GM10847 (cell line): ENCODE data around the gene RBMS1.

Experiments used
- POLR2A ChIP-seq: IDR thresholded peaks from 2 replicates; pipeline ENCODE4 v1.6.1; 2011; ENCODE audit not compliant: insufficient read length; ENCODE audit errors: extremely low read depth

RBMS1 gene

DNA sequence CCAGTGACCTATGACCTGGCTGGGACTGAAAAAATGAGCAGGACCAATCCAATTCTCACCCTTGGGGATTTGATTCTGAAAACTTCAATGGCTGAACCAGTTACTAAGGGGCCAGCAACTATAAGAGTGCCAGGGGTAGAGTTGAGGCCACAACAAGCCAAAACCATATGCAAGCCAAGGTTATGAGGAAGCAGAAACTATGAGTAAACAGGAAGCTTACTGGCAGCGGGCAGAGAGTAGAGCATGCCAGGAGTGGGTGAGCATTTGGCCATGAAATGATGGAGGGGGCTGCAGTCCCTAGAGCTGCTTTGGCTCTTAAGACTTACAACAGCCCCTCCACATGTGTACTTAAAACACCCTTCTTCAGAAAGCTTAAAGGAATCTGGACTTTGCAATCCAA is 82.4 kb downstream of the RBMS1 start:
- no peak for TF ChIP-seq POLR2A

DNA sequence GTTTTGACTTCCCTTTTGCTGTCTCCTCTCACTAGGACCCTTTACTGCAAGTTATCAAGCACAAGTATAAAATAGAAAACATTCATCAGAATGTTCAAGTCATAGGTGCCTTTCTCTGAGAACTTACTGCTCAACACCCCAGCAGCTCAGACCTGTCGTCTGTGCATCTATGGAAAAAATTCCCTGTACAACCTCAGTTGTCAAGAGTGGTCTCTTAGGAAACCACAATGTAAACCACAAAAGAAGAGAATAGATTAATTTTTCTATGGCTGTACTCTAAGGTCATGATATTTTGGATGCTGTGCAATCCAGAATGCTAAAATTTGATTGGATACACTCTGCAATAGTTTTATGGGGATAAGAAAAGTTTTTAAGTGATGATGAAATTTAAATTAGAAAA is 84.1 kb downstream of the RBMS1 start:
- TF ChIP-seq POLR2A = no peak

DNA sequence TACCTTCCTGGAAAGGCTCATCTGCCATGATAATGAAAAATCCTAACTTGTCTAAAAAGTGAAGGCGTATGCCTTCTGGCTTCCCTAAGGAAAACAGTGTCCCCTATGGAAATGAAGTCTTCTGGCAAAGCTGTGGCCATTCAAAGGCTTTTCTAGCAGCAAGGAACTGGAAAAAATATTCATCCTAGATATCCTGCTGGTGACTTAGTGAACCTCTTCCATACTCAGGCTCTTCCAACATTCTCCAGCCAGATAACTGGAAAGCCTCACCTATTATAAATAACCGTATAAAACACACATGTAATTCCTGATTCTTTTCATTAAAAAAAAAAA is 84.7 kb downstream of the RBMS1 start:
- no peak for TF ChIP-seq POLR2A

DNA sequence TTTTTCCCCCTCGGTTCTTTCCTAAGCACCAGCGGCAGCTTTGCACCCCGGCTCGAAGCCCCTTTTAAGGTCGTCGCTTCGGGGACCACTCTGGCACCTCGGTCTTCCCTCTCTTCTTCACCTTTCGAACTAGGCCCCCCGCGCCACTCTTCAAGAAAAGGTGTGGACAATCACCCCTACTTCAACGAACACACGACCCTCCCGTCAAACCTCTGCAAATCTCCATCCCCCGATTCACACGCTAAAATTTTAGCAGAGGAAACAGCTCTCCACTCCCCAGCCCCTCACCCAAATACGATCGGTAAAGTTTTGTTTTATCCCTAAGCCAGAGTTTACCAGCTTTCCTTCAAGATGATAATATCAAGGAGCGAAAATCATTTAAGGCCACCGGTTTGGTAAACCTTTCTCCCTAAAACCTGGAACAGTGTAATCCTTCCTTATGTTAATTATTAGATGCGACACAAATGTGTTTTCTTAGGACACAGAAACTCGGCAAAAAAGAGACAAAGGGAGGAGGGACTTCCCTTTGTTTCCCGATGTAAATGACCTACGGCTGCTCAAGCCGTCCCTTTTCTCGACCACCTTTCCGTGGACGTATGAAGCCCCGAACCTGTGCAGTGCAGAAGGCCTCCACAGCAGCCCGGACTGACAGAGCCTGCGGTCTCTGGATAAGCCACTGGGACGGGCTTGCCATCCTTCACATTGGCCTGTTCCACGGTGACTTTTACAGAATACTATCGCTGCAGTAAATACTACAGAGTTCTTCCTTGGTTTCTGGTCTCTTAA is 85.2 kb downstream of the RBMS1 start:
- no peak for TF ChIP-seq POLR2A

DNA sequence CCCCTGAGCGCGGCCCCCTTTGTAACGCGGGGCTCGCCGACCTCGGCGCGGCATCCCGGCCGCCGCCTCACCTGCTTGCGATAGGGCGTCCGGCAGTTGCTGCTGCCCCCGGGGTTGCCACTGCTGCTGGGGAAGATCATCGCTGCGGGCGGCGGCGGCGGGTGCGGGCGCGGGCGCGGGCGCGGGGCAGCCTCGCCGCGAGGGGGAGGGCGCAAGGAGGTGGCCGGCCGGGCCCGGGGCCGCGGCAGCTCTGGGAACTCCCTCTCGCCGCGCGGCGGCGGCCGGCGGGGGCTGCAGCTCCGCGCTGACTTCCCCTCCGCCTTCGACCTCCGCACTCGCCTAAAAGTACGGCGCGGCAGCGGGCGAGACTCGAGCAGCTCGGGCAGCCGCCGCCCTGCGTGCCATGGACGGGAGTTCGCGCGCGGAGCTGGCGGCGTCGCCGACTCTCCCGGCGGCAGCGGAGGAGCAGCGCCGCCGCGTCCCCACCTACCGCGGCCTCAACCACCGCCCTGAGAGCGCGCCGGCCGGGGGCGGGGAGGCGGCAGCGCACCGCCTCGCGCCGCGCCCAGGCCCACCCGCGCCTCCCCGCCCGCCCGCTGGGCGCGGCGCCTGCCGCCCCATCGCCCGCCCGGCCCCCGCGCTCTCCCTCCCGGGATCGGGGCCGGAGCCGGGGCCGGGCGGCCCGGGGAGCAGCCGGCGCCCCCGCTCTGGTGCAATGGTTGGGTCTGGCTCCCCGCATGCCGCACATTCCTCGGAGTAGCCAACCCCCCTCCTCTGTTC is 86.0 kb downstream of the RBMS1 start:
- no peak for TF ChIP-seq POLR2A

DNA sequence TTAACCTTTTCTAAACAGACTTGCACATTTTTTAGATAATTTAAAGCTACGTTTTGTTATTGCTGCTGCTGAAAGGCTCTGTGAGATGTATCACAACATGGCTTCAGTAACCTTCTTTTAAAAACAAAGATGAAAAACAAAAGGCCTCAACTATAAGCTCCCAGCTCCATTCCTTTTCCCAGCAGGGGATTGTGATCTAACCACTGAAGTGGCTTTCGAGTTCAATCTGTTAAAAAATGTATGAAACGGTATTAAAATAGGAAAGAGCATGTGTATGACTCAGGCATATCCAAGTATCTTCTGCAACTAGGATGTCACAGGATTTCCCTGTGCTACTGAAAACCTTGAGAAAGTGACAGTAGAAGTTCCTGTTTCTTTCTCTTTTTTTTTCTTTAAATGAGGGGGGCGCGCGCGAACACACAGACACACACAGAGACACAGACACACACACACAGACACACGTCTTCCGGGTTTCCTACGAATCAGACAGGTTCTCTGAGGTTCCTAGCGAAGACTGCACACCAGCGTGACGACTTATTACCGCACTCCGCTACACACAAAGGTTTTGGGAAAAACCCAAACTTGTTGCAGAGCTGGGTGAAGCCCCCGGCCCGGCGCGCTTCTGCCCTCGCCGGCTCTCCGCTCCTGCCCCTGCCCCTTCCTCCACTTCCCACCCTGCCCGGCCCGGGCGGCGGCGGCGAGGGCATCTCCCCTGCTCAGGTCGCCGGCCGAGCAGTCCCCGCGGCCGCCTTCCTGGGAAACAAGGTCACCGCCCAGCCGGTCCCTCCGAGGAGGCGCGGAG is 86.8 kb downstream of the RBMS1 start:
- no peak for TF ChIP-seq POLR2A

DNA sequence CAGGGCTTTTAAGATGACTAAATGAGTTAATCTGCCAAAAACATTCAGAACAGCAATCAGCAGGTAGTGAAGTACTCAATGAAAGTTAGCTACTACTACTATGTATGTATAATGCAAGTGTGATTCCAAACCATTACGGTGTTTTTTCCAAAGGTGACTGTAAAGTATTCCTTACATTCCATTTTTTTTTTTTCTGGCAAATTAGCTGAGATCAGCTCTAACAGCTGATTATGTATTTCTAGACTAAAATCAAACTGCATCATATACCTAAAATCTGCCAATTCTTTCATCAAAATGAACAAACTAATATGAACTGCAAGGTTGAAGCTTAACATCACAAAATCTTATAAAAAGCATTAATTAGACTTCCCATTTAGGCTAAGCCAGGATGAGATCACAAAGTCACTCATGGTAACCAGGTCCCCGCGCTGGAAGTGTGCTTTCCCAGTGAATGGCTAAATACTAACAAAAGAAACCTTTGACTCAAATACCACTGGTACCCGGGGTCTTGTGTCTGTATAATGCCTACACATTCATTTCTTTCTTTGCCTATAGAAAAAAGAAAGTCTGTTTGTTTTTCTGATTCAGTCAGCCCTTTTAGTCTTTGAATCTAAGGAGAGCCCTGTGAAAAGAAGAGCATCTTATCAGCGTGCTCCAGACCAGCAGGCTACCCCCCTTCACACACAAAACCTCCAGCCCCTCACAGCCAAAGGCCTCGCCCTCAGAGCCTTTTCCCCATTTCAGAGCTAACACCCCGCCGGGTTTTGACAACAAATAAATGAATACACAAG is 88.3 kb downstream of the RBMS1 start:
- TF ChIP-seq POLR2A = no peak

DNA sequence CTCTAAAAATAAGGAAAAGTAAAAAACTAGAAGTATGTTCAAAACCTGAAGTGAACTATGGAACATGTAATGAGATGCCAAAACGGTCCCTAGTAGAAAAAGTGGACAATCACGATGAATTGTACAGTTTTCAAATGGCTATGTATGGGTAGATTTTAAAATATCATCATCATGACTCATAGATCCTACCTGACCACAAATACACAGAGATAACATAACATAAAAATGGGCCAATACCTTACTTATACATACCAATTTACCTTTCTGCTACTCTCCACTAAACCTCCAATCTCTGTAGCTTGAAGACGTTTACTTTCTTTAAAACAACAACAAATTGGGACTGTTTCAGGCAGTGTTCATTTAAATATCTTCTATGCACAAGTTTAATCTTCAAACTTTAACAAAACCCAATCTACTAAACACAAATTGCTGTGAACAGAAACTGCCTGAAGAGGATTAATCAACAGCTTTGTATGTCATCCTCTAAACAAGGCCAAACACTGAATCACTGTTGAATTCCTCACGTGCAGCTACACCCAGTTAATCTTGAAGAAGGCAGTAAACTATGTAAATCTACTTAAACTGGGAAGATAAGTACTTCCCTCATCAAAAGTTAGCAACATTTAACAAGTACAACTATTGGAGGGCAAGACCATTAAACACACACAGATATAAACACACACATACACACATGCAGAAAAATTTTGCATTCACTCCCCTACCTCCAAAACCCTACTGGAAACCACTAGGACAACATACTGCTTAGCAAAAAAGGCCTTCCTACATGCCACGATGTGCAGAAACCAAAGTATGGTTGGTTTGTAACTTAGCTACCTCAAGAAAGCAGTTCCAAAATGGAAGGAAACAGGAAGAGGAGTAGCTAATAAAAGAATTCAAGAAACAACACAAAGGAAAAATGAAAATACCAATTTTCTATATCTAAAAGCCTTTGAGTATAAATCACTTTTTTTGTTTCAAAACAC is 90.3 kb downstream of the RBMS1 start:
- TF ChIP-seq POLR2A = no peak

DNA sequence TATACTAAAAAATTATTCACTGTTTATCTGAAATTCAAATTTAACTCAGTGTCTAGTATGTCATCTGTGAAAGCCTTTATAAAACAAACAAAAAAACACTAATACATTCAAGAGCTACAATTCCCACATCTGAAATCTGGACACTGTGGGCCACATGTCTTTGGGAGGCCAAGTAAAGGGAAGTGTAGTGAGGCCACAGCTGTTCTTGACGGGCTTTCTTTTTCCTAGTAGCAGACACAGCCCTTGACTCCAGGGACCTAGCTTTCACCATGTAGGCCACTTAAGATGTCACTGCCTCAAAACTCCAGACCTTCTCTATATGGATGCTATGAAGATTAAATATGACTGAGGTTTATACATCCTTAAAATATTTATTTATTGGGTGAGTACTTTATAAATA is 91.1 kb downstream of the RBMS1 start:
- TF ChIP-seq POLR2A = no peak

DNA sequence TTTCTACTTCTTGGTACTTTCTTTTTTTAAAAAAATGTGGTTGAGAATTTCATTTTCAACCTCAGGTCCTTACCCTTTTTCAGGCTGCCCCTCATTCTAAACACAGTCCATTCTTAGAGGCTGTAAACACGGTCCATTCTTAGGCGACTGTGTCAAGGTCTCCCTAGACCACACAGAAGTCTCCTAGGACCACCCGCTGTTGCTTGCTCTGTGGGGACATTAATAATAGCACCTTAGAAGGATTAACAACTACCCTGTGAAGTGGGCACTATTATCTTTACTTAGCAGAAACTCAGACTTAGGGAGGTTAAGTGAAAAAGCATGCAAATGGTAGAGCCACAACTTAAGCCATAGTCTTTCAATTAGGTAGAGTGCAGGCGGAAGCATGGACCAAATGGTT is 91.7 kb downstream of the RBMS1 start:
- TF ChIP-seq POLR2A = no peak

DNA sequence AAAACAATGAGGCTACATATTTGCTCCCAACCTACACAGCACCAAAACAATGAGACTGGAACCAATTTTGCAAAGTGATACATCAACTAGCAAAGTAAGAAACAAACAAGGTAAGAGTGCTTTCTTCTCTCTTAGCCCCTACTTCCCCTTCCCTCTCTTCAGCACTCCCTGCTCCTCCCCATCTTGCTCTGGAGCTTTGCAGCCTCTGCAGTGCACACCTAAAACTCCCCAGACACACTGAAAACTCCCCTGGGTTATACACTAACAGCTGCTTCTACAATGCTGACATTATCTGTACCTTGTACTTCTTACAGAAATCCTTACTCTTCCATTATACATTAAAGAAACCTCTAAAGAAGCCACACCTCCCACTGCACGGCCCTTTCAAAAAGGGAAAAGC is 93.7 kb downstream of the RBMS1 start:
- TF ChIP-seq POLR2A = no peak

DNA sequence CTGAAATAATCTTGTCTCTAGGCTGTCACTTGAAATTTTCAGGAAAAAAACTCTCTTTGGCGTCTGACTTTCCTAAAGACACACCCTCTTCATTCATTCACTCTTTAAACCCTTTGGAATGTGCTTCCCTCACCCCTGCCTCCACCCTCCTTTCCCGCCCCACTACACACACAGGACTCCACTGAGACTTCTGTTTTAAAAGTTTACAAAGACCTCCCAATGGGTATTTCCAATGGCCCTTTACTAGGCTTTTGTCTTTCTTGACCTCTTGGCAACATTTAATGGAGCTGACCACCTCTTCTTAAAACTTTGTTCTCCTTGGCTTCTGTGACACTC is 96.1 kb downstream of the RBMS1 start:
- no peak for TF ChIP-seq POLR2A

DNA sequence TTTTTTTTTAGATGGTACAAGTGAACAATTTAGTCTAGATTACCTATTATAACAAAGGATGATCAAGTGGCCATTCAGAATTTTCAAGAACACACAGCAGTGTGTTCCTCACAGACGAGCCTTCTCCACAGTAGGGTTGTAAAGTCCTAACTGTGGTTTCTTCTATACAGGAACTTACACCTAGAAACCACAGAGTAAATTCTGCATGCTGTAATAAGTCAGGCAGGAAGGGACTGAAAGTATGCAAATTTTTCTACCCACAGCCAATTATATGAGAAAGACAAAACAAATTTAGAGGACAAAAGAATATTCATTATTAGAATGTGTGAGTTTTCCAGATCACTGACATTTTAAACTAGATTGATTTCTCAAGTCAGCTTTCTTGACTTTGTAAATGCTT is 99.5 kb downstream of the RBMS1 start:
- no peak for TF ChIP-seq POLR2A

DNA sequence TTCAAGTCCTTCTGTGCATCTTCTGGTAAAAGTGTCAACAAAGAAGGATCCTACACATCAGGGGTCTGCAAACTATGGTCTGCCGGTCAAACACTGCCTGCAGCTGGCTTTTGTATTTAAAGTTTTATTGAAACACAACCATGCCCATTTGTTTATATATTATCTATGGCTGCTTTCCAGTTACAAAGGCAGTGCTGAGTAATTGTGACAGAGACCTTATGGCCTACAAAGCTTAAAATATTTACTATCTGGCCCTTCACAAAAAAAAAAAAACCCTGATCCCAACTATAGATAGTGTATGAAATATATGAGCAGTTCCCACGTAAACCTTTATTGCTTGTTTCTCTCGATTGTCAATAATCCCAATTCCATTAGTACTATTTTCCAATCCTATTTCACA is 101.4 kb downstream of the RBMS1 start:
- no peak for TF ChIP-seq POLR2A
